ENCODE data around the gene MYO16.

The MYO16 gene

GRCh38 chr13:109256866-109257760 lies 627.7 kb downstream of the MYO16 start:
- no peak overlapping the region for H3K4me3 ChIP-seq (ENCODE audit: low read length)
- DNase-seq (ENCODE audit: low read depth, low spot score) = no peak
